ENCODE measurements around the gene ANKRD63.

- TF ChIP-seq POLR2A (IDR thresholded peaks at IDR 0.05; ENCODE audit: low read depth, low read length) (no peak), CTCF (IDR thresholded peaks at IDR 0.05 in 2 of 3, conservative IDR thresholded peaks at IDR 0.05 in 1 of 3; ENCODE audit: control insufficient read depth in 2 of 3, extremely low read depth in 1 of 3, insufficient read depth in 1 of 3, low read depth in 3 of 3, low read length in 3 of 3) (no peak), SUZ12 (IDR thresholded peaks at IDR 0.05; ENCODE audit: unreplicated experiment) (no peak), RCOR1 (conservative IDR thresholded peaks at IDR 0.05; ENCODE audit: low read depth, low read length) (no peak), ELK1 (IDR thresholded peaks at IDR 0.05; ENCODE audit: low read depth, low read length) (no peak), GATAD2B (conservative IDR thresholded peaks at IDR 0.05; ENCODE audit: low read depth) (no peak)
Observed at GRCh38 chr15:40263024-40263754, 19.7 kb downstream of the ANKRD63 start.

Data from GM12878 (cell line).